H9 (cell line): ENCODE results near the gene TANK. TPM values are rescaled to one million over a fixed set of nuclear protein-coding genes. Genes with fewer than 3 reads are reported as not detected.
"Not testable (repeated sequence)": the region's sequence is repeated elsewhere in the genome, so short reads cannot be mapped to it uniquely, and the experiment has no call there.

Source experiments
- DNase-seq: peaks from one replicate; pipeline ENCODE4 v3.0.0-alpha.2; 2017
- H2AFZ ChIP-seq: one replicate; pipeline ENCODE4 v1.6.1; 2013; ENCODE audit warnings: mild to moderate bottlenecking, low read length, control low read depth, moderate library complexity
- H2AK5ac ChIP-seq: 2 replicates; pipeline ENCODE4 v1.6.1; 2013; ENCODE audit warnings: low read length, control low read depth, mixed read lengths; ENCODE audit not compliant: insufficient read length
- H2BK120ac ChIP-seq: one replicate; pipeline ENCODE4 v1.6.1; 2013; ENCODE audit warnings: low read depth, mild to moderate bottlenecking, low read length, control low read depth, inconsistent platforms; ENCODE audit not compliant: poor library complexity, severe bottlenecking
- H2BK12ac ChIP-seq: 2 replicates; pipeline ENCODE4 v1.6.1; 2013; ENCODE audit warnings: low read length, control low read depth, mixed read lengths, low read depth; ENCODE audit not compliant: insufficient read length
- H2BK15ac ChIP-seq: 2 replicates; pipeline ENCODE4 v1.6.1; 2013; ENCODE audit warnings: low read depth, low read length, control low read depth
- H2BK20ac ChIP-seq: one replicate; pipeline ENCODE4 v1.6.1; 2013; ENCODE audit warnings: low read depth, mild to moderate bottlenecking, low read length, control low read depth, inconsistent platforms; ENCODE audit not compliant: poor library complexity, severe bottlenecking
- H2BK5ac ChIP-seq: 2 replicates; pipeline ENCODE4 v1.6.1; 2013; ENCODE audit warnings: low read length, control low read depth, mixed read lengths; ENCODE audit not compliant: insufficient read length
- H3K14ac ChIP-seq: 2 replicates; pipeline ENCODE4 v1.6.1; 2013; ENCODE audit warnings: low read length, control low read depth; ENCODE audit not compliant: insufficient read depth
- H3K18ac ChIP-seq: 2 replicates; pipeline ENCODE4 v1.6.1; 2013; ENCODE audit warnings: low read depth, mild to moderate bottlenecking, mixed read lengths, low read length, control low read depth; ENCODE audit not compliant: insufficient read length
- H3K23ac ChIP-seq: 2 replicates; pipeline ENCODE4 v1.6.1; 2013; ENCODE audit warnings: low read length, control low read depth, mixed read lengths, low read depth; ENCODE audit not compliant: insufficient read length
- H3K23me2 ChIP-seq: 2 replicates; pipeline ENCODE4 v1.6.1; 2013; ENCODE audit warnings: low read depth, mild to moderate bottlenecking, mixed read lengths, low read length, control low read depth; ENCODE audit not compliant: insufficient read length, poor library complexity, severe bottlenecking
- H3K27ac ChIP-seq: 2 replicates; pipeline ENCODE4 v1.5.1; 2013; ENCODE audit warnings: low read length, control low read depth, mixed read lengths, low read depth; ENCODE audit not compliant: insufficient read length
- H3K27me3 ChIP-seq: 2 replicates; pipeline ENCODE4 v1.6.1; 2013; ENCODE audit warnings: low read length, control low read depth, inconsistent platforms; ENCODE audit not compliant: insufficient read depth
- H3K4ac ChIP-seq: 2 replicates; pipeline ENCODE4 v1.6.1; 2013; ENCODE audit warnings: low read depth, mild to moderate bottlenecking, control low read depth, inconsistent platforms, low read length, moderate library complexity
- H3K4me1 ChIP-seq: 2 replicates; pipeline ENCODE4 v1.6.1; 2013; ENCODE audit warnings: low read length, control low read depth, inconsistent platforms; ENCODE audit not compliant: insufficient read depth
- H3K4me2 ChIP-seq: 2 replicates; pipeline ENCODE4 v1.6.1; 2013; ENCODE audit warnings: low read length, control low read depth, mixed read lengths; ENCODE audit not compliant: insufficient read length, insufficient read depth
- H3K56ac ChIP-seq: 2 replicates; pipeline ENCODE4 v1.6.1; 2013; ENCODE audit warnings: low read depth, mild to moderate bottlenecking, mixed read lengths, low read length, control low read depth; ENCODE audit not compliant: insufficient read length
- H3K79me1 ChIP-seq: 2 replicates; pipeline ENCODE4 v1.6.1; 2013; ENCODE audit warnings: low read depth, mild to moderate bottlenecking, moderate library complexity, low read length, control low read depth, inconsistent platforms; ENCODE audit not compliant: insufficient read depth, poor library complexity, severe bottlenecking
- H3K79me2 ChIP-seq: 2 replicates; pipeline ENCODE4 v1.6.1; 2013; ENCODE audit warnings: low read length, control low read depth, inconsistent platforms; ENCODE audit not compliant: insufficient read depth
- H3K9ac ChIP-seq: 2 replicates; pipeline ENCODE4 v1.6.1; 2013; ENCODE audit warnings: low read length, control low read depth, mixed read lengths; ENCODE audit not compliant: insufficient read length; ENCODE audit errors: extremely low read depth
- H3K9me3 ChIP-seq: one replicate; pipeline ENCODE4 v1.6.1; 2013; ENCODE audit warnings: low read depth, low read length, inconsistent platforms; ENCODE audit not compliant: control insufficient read depth
- H3T11ph ChIP-seq: one replicate; pipeline ENCODE4 v1.6.1; 2013; ENCODE audit warnings: mild to moderate bottlenecking, low read length, control low read depth, inconsistent platforms
- H4K20me1 ChIP-seq: one replicate; pipeline ENCODE4 v1.6.1; 2013; ENCODE audit not compliant: control insufficient read depth, insufficient read length, insufficient read depth
- H4K5ac ChIP-seq: 2 replicates; pipeline ENCODE4 v1.6.1; 2013; ENCODE audit warnings: low read depth, mild to moderate bottlenecking, mixed read lengths, low read length, control low read depth; ENCODE audit not compliant: insufficient read length
- H4K8ac ChIP-seq: replicated peaks from 2 replicates; pipeline ENCODE4 v1.6.1; 2013; ENCODE audit warnings: low read length, control low read depth, mixed read lengths, low read depth; ENCODE audit not compliant: insufficient read length
- H4K91ac ChIP-seq: 2 replicates; pipeline ENCODE4 v1.6.1; 2013; ENCODE audit warnings: low read depth, mild to moderate bottlenecking, moderate library complexity, mixed read lengths, low read length, control low read depth; ENCODE audit not compliant: insufficient read length
- H3K27ac Mint-ChIP-seq, 3 experiments: 2 replicates in 2 of 3; 3 replicates in 1 of 3; pipeline ENCODE4 v1.8.0; 2020 to 2021; ENCODE audit warnings: mixed read lengths in 3 of 3, mild to moderate bottlenecking in 1 of 3, moderate library complexity in 1 of 3
- H3K27me3 Mint-ChIP-seq: 2 replicates; pipeline ENCODE4 v1.8.0; 2021; ENCODE audit warnings: low read depth, mild to moderate bottlenecking, moderate library complexity, mixed read lengths
- H3K36me3 Mint-ChIP-seq, 3 experiments: 2 replicates in 2 of 3; 3 replicates in 1 of 3; pipeline ENCODE4 v1.8.0; 2020 to 2021; ENCODE audit warnings: low read depth in 3 of 3, mixed read lengths in 3 of 3; ENCODE audit not compliant: insufficient read depth in 1 of 3
- H3K4me1 Mint-ChIP-seq, 2 experiments: 2 replicates each; pipeline ENCODE4 v1.8.0; 2020; ENCODE audit warnings: mixed read lengths in 2 of 2
- H3K4me3 Mint-ChIP-seq, 2 experiments: 2 replicates in 1 of 2; 3 replicates in 1 of 2; pipeline ENCODE4 v1.8.0; 2020 to 2021; ENCODE audit warnings: mild to moderate bottlenecking in 2 of 2, mixed read lengths in 2 of 2, moderate library complexity in 1 of 2
- H3K9me3 Mint-ChIP-seq, 2 experiments: 2 replicates in 1 of 2; 3 replicates in 1 of 2; pipeline ENCODE4 v1.8.0; 2020; ENCODE audit warnings: mild to moderate bottlenecking in 2 of 2, mixed read lengths in 2 of 2, moderate library complexity in 1 of 2
- WGBS: extraction: QIAGEN DNeasy Blood & Tissue Kit; methylation state at CpG from one replicate; pipeline ENCODE4 v1.1.7; 2013; ENCODE audit warnings: missing lambda C conversion rate, low lambda C conversion rate, mixed read lengths; ENCODE audit not compliant: insufficient read length; ENCODE audit errors: extremely low coverage; 5-methylcytosine and 5-hydroxymethylcytosine counted together
- total RNA-seq: library from RNA; stranded (reverse); gene quantifications from 2 replicates; pipeline ENCODE4 v1.2.1, GENCODE V29; 2021

The TANK gene
- total RNA-seq, 1 experiment from 2014 or later, result 23.9 TPM

DNA sequence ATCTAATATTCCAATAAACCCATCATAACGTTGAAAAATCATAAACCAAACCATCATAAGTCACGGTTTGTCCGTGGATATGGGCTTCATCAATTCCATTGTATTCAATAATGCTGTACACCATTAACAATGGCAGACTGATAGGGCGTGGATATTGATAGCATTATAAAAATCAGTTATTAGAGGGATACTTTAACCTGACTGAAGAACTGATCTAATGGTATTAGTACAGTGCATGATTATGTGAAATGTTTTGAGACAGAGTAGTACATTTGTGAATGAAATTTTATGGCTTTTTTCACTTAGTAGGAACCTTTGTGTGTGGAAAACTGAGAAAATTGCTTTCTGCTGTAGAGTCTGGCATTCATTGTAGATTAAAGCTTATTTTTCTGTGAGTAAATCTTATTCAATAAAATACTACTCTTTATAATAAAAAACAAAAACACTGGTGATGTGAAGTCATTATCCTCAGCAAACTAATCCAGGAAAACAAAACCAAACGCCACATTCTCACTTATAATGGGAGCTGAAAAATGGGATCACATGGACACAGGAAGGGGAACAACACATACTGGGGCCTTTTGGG lies 119.1 kb downstream of the TANK start:
- not testable (repeated sequence) for H3K4me1 ChIP-seq, H2AK5ac ChIP-seq, H3K36me3 Mint-ChIP-seq, H2AFZ ChIP-seq, H4K20me1 ChIP-seq, H3K79me1 ChIP-seq, H3K14ac ChIP-seq, H3K4me1 Mint-ChIP-seq, H3K56ac ChIP-seq, H3K23ac ChIP-seq, H3T11ph ChIP-seq, H3K18ac ChIP-seq, H3K4me3 Mint-ChIP-seq, H3K9me3 Mint-ChIP-seq, H2BK120ac ChIP-seq, H3K27me3 ChIP-seq, H3K4me2 ChIP-seq, H4K91ac ChIP-seq, H3K4ac ChIP-seq, H2BK12ac ChIP-seq, DNase-seq, H3K79me2 ChIP-seq, H4K5ac ChIP-seq, H3K9ac ChIP-seq, H4K8ac ChIP-seq, H3K23me2 ChIP-seq, H2BK5ac ChIP-seq, H2BK20ac ChIP-seq, H3K27ac Mint-ChIP-seq, H3K27ac ChIP-seq, H3K27me3 Mint-ChIP-seq, H2BK15ac ChIP-seq
- H3K9me3 ChIP-seq, result peaks cover 22% of the 10 kb centered on the region
- WGBS, result no CpG with 5 or more reads among the region's 5 CpGs
